Embryonic facial prominence (tissue), 1 donor: ENCODE measurements around the gene ASPM.

Source experiments
- DNase-seq: peaks from one replicate; pipeline ENCODE4 v3.0.0-alpha.2; 2016; ENCODE audit errors: extremely low spot score

ASPM gene

GRCh38 chr1:197146101-197147095, at the start of gene ASPM:
Gene ASPM (minus strand): TSS chr1:197146669. CDS start chr1:197146437, 232 bp downstream.
- peak; percentile 88 for DNase-seq

- DNase-seq: no peak
Observed at GRCh38 chr1:197195100-197195499, 48.6 kb upstream of the ASPM start.

GRCh38 chr1:197184190-197184589, 37.7 kb upstream of the ASPM start:
- DNase-seq: no peak

GRCh38 chr1:197183195-197183748, 36.8 kb upstream of the ASPM start:
- no peak for DNase-seq

GRCh38 chr1:197182716-197183115, 36.2 kb upstream of the ASPM start:
- DNase-seq: no peak

GRCh38 chr1:197181982-197182381, 35.5 kb upstream of the ASPM start:
- no peak for DNase-seq

GRCh38 chr1:197180252-197180878, 33.9 kb upstream of the ASPM start:
- DNase-seq: no peak

- DNase-seq: no peak
Observed at GRCh38 chr1:197178998-197179397, 32.5 kb upstream of the ASPM start.

GRCh38 chr1:197174818-197175217, 28.3 kb upstream of the ASPM start:
- DNase-seq: no peak

- DNase-seq: no peak
Observed at GRCh38 chr1:197173571-197174507, 27.4 kb upstream of the ASPM start.

GRCh38 chr1:197171531-197171930, 25.1 kb upstream of the ASPM start:
- no peak for DNase-seq

- DNase-seq: no peak
Observed at GRCh38 chr1:197170538-197170937, 24.1 kb upstream of the ASPM start.

- no peak for DNase-seq
Observed at GRCh38 chr1:197159461-197159860, 13.0 kb upstream of the ASPM start.

GRCh38 chr1:197156692-197157091, 10.2 kb upstream of the ASPM start:
- no peak for DNase-seq

GRCh38 chr1:197152662-197153061, 6.2 kb upstream of the ASPM start:
- DNase-seq: no peak

- DNase-seq: no peak
Observed at GRCh38 chr1:197151185-197151584, 4.7 kb upstream of the ASPM start.

GRCh38 chr1:197150336-197151005, 4.0 kb upstream of the ASPM start:
- DNase-seq: no peak

GRCh38 chr1:197149340-197149739, 2.9 kb upstream of the ASPM start:
- DNase-seq: no peak

- no peak for DNase-seq
Observed at GRCh38 chr1:197145446-197146024, 934 bp downstream of the ASPM start.

GRCh38 chr1:197144570-197145325, 1.7 kb downstream of the ASPM start:
- DNase-seq: no peak
